OCI-LY7 (cell line): Measurements from ENCODE around the gene RAD23A.

Source experiments
- EZH2phosphoT487 ChIP-seq: fragments of 200-600 bp; sonication (generic); IDR thresholded peaks from 2 replicates; pipeline ENCODE4 v1.6.1; 2018; ENCODE audit warnings: low read depth, borderline replicate concordance, mild to moderate bottlenecking, mixed run types, antibody characterized with exemption, low read length, moderate library complexity, mixed read lengths
- TF ChIP-seq, protein P1 (sequence below): fragments of 200-600 bp; sonication (generic); conservative IDR thresholded peaks from 2 replicates; pipeline ENCODE4 v1.5.1; 2014; ENCODE audit warnings: mild to moderate bottlenecking, antibody characterized with exemption, low read length, moderate library complexity, mixed read lengths

DNA sequence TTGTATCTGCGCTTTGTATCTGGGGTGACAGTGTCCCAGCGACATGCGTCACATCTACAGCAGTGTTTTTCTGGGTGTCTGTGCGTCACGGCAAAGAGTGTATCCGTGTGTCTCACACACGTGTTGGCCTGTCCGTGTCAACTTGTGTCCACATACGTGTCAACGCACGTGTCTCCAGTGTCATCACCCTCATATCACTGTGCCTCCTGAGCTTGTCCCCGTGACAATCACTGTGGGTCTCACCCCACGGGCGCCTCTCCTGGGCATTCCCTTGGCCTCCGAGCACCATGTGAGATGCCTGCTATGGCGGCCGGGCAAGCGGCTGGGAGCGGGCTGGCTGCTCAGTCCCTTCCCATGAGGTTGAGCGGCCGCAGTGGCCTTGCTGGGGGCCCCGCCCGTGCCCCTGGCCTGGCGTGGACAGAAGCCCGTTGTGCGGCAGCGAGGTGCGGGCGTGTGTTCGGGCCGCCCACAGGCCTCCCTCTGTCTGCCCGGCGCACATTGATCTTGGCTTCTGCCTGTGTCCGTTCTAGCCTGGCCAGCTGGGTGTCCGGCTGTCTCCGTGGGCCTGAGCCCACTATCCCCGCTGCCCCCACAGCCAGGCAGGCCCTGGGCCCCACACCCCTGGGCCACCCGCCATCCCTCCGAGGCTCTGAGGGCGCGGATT is 56.0 kb downstream of the RAD23A start:
- TF ChIP-seq, protein P1, sequence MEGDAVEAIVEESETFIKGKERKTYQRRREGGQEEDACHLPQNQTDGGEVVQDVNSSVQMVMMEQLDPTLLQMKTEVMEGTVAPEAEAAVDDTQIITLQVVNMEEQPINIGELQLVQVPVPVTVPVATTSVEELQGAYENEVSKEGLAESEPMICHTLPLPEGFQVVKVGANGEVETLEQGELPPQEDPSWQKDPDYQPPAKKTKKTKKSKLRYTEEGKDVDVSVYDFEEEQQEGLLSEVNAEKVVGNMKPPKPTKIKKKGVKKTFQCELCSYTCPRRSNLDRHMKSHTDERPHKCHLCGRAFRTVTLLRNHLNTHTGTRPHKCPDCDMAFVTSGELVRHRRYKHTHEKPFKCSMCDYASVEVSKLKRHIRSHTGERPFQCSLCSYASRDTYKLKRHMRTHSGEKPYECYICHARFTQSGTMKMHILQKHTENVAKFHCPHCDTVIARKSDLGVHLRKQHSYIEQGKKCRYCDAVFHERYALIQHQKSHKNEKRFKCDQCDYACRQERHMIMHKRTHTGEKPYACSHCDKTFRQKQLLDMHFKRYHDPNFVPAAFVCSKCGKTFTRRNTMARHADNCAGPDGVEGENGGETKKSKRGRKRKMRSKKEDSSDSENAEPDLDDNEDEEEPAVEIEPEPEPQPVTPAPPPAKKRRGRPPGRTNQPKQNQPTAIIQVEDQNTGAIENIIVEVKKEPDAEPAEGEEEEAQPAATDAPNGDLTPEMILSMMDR, result no peak
- TF ChIP-seq EZH2phosphoT487, result no peak
